GM19452 (cell line): Measurements from ENCODE around the gene CENPC.
"Not testable (repeated sequence)": the region's sequence is repeated elsewhere in the genome, so short reads cannot be mapped to it uniquely, and the experiment has no call there.

Experiments used
- ATAC-seq: cut with Tn5 transposase; IDR thresholded peaks from one replicate; pipeline ENCODE4 v1.9.1; 2021; ENCODE audit not compliant: unreplicated experiment

The CENPC gene

DNA sequence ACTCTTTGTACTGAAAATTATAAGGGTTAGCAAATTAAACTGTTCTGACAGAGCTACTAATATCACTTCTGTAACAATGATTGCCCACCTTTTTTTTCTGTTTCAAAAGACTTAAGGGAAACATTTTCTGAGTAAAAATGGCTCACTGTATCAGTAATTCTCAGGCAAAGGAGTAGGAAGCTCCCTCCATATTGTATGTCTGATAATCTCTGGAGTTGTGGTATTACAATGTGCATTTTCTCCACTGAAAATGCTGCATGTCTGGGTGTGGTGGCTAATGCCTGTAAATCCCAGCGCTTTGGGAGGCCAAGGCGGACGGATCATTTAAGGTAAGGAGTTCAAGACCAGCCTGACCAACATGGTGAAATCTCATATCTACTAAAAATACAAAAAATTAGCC lies 8.8 kb upstream of the CENPC start:
- no peak for ATAC-seq

DNA sequence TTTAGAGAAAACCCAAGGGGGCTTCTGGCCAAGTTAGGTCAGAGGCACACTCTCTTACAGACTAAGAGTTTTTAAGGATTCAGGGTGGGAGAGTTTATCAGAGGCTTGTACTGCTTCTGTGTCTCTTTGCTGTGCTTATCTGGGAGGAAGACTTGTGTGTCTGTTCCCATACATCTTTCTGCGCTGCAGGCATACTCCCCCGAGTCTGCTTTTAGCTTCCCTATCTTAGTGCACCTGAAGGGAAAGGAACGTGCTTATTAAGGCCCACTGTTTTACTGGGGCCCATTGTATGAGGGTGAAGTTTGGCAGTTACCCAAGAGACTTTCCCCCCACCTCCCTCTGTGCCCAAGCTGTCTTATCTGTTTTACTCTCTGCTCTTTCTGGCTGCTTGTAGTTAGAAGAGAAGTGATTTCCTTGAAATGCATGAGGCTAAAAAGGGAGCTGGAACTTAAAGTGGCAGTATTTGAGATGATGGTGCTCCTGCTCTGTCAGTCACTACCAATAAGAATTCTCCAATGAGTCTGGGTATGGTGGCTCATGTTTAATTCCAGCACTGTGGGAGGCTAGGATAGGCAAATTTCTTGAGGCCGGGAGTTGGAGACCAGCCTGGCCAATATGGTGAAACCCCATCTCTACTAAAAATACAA lies 7.0 kb upstream of the CENPC start:
- not testable (repeated sequence) for ATAC-seq

DNA sequence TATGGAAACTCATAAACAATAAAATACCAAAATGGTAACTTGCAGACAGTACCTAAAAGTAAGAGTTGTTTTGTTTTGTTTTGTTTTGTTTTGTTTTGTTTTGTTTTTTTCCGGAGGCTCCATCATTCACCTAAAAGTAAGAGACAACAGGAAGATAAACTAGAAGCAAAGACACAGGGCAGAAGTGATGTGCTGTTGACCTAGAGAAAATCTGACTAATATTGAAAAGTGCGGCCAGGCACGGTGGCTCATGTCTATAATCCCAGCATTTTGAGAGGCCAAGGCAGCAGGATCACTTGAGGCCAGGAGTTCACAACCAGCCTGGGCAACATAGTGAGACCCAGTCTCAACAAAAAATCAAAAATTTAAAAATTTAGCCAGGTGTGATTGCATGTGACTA lies 5.6 kb upstream of the CENPC start:
- ATAC-seq = no peak

DNA sequence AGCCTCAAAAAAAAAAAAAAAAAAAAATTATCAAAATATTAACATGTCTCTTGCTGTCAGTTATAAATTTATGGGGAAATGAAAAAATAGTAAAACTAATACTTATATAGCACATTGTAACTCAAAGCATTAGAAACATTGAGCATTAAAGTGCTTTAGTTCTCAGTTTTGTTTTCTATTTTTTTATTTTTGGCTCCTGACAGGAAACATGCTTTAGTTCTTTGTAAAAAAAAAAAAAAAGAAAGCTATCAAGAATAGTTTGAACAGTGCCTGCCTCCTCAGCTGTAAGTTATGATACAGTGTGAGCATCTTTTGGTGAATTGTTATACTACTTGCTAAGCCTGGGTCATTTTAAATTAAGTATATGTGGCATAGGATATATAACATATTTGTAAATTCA lies 5.1 kb upstream of the CENPC start:
- no peak for ATAC-seq

DNA sequence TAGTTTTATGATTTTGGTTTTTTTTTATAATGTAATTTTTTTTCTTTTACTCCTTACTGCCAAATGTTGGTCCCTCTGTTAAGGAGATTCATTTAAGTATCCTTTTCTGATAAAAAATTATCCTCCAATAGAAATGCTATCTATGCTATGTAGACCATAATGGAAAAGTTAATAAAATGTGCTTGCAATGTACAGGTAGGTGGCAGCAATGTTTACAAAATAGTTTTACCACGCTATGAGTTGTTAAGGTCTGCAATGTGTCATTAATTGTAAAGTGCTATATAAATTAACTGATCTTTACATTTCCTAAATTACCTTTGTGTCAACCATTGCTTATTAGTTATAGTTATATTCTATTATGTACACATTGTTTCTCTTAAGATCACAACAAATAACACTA lies 3.8 kb upstream of the CENPC start:
- peak; percentile 26 for ATAC-seq

DNA sequence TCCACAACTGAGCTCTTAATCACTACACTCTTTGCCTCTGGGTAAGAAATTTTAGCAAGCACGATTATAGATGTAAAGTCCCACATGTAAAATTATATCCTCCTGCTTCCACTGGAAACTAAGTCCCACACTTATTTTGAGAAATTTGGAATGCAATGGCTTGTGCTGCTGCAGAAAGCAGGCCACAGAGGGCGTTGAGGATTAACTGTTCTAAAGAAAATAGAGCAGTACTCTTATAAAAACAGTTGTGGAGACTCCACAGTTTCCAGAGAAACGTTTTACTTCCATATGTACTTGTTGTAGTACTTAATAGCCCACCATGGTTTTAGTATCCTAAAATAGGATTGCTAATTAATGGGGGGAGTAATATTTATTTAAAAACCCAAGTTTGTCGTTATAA lies 1.7 kb upstream of the CENPC start:
- no peak for ATAC-seq

DNA sequence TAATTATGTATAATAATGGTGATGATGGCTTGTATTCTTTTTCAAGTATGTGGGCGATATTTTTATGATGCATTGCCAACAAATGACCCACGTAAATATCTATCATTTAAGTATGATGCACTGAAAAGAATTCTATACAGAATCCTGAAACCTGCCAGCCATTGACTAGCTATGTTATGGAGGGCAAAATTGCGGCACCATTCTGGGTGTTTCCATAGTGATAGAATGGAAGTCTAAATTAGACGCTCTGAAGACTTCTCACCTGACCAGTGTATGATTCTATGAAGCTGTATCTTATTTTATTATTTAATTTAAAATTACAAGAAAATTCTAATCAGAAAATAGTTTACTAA lies 677 bp upstream of the CENPC start:
- no peak for ATAC-seq

DNA sequence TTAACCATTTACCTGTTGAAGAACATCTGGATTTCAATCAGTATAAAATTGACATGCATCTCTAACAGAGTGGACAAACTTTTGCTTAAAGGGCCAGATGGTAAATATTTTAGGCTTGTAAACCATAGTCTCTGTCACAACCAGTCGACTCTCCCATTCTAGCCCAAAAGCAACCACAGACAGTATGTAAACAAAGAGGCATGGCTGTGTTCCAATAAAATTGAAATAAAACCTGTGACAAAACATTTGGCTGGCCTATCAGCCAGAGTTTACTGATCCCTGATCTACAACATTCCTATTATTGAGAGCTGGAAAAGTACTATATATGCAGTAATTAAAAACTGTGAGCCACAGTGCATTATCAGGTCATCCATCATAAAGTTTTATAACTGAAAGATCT lies 3.2 kb downstream of the CENPC start:
- ATAC-seq = no peak

DNA sequence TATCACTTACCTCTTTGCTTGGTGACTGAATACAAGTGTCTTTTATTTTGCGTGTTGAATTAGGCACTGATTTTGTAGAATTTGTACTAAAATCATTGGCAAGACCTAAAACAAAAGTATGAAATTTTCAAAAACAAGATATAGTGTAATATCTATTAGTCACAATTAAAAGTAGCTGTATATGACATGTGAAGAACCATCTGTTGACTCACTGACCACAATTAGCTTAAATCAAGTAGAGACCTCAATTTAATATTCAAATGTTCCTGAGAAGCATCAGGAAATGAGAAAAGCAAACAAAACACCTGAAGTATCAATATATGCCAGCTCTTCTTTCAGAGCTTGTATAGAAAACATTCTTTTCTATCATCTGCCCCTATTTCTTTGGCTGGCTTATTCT lies 5.5 kb downstream of the CENPC start:
- ATAC-seq = no peak

DNA sequence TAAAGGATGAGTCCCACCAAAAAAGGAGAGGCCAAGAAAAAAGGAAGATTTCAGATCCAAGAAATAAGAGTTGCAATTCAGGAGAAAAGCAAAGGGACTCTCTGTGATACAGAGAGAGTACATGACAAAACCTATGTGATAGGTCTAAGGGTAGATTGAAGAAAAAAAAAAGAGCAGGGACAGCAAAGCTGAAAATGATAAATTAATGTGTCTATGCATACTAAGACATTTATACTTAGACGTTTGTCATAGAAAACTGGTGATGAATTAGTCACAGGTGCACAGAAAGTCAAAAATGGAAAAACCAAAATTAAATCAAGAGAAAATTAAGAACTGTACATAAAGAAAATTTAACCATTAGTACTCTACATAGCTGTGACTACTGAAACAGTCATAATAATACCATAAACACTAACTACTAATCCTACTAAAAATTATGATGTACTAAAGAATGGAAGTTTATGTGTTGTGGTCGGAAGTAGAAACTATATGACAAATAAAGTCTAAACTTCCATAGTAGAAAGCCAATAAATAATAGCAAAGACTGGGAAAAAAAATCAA lies 9.9 kb downstream of the CENPC start:
- no peak for ATAC-seq

DNA sequence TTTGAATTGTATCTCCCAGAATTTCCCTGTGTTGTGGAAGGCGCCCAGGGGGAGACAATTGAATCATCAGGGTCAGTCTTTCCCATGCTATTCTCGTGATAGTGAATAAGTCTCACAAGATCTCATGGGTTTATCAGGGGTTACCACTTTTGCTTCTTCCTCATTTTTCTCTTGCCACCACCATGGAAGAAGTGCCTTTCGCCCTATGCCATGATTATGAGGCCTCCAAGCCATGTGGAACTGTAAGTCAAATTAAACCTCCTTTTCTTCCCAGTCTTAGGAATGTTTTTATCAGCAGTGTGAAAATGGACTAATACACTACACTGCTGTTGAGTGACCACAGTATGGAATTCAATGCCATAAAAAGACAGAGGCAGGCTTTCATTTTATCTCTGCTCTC lies 12.2 kb downstream of the CENPC start:
- no peak for ATAC-seq

DNA sequence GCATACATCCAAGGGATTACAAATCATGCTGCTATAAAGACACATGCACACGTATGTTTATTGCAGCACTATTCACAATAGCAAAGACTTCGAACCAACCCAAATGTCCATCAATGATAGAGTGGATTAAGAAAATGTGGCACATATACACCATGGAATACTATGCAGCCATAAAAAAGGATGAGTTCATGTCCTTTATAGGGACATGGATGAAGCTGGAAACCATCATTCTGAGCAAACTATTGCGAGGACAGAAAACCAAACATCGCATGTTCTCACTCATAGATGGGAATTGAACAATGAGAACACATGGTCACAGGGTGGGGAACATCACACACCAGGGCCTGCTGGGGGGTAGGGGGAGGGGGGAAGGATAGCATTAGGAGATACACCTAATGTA lies 12.9 kb downstream of the CENPC start:
- not testable (repeated sequence) for ATAC-seq

DNA sequence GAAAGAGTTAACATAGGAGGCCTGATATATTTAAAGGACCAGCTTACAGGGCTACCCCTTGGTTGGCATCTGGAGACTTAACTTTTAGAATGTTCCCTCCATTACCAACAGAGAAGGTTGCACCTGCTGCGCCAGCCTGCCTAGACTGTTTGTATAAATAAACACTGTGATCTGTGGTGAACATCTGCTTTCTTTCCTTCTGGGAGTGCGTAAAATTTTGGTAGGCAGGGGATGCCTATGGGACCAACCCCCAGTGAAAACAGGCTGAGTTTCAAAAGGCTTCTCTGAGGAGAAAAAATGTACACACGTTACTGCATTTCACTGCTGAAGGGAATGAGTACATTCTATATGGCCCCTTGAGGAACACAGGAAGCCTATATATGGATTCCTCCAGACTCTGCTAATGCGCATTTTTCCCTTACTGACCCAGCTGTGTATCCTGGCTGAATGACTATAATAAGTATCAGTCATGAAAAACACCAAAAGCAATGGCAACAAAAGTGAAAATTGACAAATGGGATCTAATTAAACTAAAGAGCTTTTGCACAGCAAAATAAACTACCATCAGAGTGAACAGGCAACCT lies 13.8 kb downstream of the CENPC start:
- ATAC-seq = no peak

DNA sequence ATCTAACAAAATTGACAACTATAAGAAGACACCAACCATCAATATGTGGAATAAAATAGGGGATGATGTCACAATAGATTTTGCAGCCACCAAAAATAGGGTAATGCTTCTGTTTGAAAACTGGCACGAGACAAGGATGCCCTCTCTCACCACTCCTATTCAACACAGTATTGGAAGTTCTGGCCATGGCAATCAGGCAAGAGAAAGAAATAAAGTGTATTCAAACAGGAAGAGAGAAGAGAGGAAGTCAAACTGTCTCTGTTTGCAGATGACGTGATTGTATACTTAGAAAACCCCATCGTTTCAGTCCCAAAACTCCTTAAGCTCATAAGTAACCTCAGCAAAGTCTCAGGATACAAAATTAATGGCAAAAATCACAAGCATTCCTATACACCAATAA lies 21.2 kb downstream of the CENPC start:
- ATAC-seq = not testable (repeated sequence)

DNA sequence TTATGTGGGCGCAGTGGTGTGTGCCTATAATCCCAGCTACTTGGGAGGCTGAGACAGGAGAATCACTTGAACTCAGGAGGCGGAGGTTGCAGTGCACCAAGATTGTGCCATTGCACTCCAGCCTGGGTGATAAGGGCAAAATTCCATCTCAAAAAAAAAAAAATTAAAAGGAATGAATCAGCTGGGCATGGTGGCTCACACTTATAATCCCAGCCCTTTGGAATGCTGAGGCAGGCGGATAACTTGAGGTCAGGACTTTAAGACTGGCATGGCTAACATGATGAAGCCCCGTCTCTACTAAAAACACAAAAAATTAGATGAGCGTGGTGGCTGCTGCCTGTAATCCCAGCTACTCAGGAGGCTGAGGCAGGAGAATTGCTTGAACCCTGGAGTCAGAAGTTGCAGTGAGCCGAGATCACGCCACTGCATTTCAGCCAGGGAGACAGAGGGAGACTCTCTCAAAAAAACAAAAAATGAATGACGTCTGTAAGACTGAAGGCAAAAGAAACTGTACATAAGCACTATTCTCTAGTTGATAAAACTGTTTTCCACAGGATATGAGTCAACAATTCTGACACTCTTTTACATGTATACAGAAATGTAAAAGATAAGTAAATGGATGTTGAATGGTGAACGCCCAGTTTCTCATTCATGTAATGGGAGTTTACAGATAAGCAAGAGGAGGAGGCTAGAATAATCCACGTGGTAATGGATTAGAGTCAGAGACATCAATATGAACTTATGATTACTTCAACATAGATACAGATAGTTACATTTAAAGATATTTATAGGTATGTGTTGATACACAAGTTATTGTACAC lies 22.2 kb downstream of the CENPC start:
- ATAC-seq = no peak

DNA sequence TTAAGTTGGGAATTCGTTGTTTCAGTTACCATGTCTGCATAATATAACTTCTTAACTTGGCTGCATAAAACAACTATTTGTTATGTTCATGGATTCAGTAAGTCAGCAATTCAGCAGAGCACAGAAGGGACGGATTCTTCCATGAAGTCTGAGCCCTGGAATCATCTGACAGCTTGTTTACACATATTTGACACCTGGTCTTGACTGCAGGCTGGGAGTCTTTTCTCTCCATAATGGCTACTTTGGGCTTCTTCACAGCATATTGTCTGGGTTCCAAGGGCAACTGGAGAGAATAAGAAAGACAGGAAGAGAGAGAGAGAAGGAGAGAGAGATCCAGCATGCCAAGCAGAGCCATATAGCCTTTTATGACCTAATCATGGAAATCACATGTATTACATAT lies 23.1 kb downstream of the CENPC start:
- no peak for ATAC-seq

DNA sequence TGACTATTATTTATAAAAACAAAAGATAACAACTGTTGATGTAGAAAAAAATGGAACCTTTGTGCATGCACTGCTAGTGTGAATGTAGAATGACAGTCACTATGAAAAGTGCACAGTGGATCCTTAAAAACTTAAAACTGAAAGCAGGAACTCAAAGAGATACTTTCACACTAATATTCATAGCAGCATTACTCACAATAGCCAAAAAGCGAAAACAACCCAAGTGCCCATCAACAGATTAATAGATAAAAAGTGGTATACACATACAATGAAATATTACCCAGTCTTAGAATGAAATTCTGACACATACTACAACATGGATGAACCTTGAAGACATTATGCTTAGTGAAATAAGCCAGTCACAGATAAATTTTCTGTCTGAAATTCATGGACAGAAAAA lies 23.8 kb downstream of the CENPC start:
- no peak for ATAC-seq

DNA sequence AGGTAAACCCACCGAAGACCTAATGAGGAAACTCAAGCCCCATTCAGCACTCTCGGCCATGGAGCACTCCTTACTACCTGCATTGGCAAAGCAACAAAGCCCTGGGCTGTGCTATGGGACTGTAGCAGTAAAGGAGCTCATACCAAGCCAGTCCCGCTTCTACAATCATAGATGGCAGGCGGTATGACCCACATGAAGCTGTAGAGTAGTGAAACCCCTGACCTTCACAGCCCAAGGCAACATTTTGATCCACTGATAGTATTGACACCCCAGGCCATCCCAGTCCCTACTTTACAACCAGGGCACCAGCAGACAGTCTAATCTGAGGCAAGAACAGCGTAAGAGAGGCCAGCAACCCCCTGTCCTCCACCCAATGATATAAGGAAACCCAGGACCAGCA lies 25.2 kb downstream of the CENPC start:
- ATAC-seq = no peak

DNA sequence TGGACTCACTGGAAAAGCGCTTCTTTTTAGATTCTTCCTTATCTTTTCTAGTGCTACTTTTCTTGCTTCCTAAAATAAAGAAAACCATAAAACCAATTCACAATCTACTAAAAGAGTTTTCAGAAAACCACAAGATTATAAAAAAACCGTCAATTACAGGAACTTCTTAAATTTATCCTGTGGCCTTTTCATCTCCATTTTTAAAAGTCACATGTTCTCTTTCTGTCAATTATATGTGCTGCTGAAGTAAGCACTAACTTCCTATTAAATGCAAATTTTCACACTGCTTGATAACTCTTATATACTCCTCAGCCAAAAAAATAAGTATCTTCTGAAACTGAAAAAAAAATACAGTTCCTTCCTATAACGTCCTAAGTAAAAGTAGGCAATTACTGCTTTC lies 32.8 kb downstream of the CENPC start:
- no peak for ATAC-seq

DNA sequence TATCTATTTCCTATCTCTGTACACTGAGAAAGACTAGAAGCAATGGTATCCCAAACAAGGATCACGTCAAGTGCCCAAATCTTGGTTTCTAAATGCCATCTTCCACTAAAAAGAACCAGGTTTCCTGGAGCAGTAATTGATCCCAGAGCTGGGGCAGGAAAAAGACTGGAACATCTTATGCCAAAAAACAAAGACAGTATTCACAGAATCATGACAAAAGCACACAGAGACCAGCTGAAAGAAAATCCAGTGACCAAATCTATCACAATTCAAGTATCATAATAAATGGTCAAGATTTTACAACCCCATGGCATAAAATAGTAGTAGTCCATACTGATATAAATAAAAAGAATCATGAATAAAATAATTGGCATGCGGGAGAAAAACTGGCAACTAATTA lies 44.9 kb downstream of the CENPC start:
- ATAC-seq = no peak

DNA sequence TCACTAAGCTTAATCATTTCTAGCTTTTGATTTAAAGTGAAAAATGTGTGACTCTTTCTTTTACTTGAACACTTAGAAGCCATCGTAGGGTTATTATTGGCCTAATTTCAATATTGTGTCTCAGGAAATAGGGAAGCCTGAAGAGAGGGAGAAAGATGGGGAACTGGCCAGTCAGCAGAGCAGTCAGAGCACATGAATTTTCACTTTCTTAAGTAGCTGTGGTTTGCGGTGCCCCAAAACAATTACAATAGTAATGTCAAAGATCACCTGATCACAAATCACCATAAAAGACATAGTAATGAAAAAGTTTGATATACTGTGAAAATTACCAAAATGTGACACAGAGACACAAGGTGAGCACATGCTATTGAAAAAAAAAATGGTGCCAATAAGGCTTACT lies 45.5 kb downstream of the CENPC start:
- no peak for ATAC-seq
